ENCODE measurements around the gene TPGS2.
A peak's percentile ranks its signal among the peaks of the same experiment; 100 is the strongest.

Gene TPGS2

GRCh38 chr18:36762074-36762473 lies 66.7 kb downstream of the TPGS2 start:
- TF ChIP-seq CTCF (IDR thresholded peaks at IDR 0.05; ENCODE audit: extremely low read depth, missing control alignments) = no peak
- no peak for DNase-seq (ENCODE audit: low spot score)

DNA sequence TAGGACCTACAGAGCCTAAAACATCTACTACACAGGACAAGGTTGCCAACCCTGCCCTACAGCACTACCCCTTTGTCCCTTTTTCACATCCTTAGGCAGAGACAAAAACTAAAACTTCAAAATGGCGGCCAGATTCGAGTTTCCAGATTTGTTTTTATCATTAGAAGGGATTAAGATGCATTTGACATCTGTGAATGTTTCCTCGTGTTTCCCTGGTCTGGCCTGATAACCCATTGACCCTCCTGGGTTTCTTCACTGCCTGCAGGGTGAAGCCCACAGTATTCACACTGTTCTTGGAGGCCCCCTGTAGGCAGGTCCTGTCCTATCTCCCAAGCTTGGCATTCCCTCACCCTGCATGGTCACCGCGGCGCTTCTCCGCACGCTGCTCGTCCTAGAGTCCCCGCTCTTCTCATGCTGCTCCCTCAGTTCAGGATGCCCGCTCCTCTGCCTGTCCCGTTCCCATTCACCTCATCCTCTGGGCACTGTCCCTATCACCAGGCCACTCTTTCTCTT lies 67.6 kb downstream of the TPGS2 start:
- no peak for DNase-seq (ENCODE audit: low spot score)
- no peak for TF ChIP-seq CTCF (IDR thresholded peaks at IDR 0.05; ENCODE audit: extremely low read depth, missing control alignments)

- TF ChIP-seq CTCF (IDR thresholded peaks at IDR 0.05; ENCODE audit: extremely low read depth, missing control alignments) = no peak
- no peak for DNase-seq (ENCODE audit: low spot score)
Measured at GRCh38 chr18:36760598-36760997, 68.2 kb downstream of the TPGS2 start.

- no peak for TF ChIP-seq CTCF (IDR thresholded peaks at IDR 0.05; ENCODE audit: extremely low read depth, missing control alignments)
- no peak for DNase-seq (ENCODE audit: low spot score)
Measured at GRCh38 chr18:36759167-36759776, 69.5 kb downstream of the TPGS2 start.

GRCh38 chr18:36758623-36759022 lies 70.2 kb downstream of the TPGS2 start:
- DNase-seq (ENCODE audit: low spot score) = no peak
- TF ChIP-seq CTCF (IDR thresholded peaks at IDR 0.05; ENCODE audit: extremely low read depth, missing control alignments) = no peak

- no peak for TF ChIP-seq CTCF (IDR thresholded peaks at IDR 0.05; ENCODE audit: extremely low read depth, missing control alignments)
- DNase-seq (ENCODE audit: low spot score) = no peak
Measured at GRCh38 chr18:36757991-36758390, 70.8 kb downstream of the TPGS2 start.

DNA sequence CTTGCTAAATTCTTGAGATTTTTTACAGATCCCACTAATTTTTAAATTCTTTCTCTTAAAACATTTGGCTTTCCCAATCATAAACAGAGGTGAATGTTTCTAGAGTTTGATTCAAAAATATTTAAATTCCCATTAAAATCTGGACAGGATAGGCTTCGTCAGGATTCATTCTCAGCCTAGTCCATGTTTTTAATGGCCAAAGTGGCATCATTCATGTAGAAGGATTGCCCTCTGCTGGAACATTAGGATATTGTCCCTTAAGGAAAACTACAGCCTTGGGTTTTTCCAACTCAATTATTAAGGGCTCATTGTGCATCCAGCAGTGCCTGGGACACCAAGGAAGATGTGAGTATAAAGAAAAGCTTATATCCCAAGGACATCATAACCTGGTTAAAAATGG lies 71.7 kb downstream of the TPGS2 start:
- no peak for TF ChIP-seq CTCF (IDR thresholded peaks at IDR 0.05; ENCODE audit: extremely low read depth, missing control alignments)
- DNase-seq (ENCODE audit: low spot score) = peak; percentile 47
